Kidney glomerular epithelial cell (primary cell): Measurements from ENCODE around the gene PRCP.

Source experiments
- DNase-seq: peaks from one replicate; lab custom pipeline; 2025; lab: John Stamatoyannopoulos, UW

Gene PRCP

DNA sequence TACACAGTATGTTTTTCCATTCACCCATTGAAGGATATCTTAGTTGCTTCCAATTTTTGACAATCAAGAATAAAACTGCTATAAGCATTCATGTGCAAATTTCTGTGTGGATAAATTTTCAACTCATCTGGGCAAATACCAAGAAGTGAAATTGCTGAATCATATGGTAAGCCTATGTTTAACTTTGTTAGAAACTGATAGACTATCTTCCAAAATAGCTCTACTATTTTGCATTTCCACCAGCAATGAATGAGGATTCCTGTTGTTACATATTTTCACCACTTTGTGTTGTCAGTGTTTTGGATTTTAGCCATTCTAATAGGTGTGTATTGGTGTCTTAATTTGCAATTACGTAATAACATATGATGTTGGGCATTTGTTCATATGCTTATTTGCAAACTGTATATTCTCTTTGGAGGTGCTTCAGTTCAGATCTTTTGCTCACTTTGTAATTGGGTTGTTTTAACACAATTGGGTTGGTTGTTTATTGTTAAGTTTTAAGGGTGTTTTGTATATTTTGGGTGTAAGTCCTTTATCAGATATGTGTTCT, 117.3 kb downstream of the PRCP start:
- DNase-seq = no peak

DNA sequence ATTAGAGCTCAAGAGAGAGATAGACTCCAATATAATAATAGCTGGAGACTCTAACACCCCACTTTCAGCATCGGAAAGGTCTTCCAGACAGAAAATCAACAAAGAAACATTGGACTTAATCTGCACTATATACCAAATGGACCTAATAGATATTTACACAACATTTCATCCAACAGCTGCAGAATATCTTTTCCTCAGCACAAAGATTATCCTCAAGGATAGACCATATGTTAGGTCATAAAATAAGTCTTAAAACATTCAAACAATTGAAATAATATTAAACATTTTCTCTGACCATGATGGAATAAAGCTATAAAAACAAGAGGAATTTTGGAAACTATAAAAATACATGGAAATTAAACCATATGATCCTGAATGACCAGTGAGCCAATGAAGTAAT, 121.5 kb downstream of the PRCP start:
- DNase-seq = no peak

DNA sequence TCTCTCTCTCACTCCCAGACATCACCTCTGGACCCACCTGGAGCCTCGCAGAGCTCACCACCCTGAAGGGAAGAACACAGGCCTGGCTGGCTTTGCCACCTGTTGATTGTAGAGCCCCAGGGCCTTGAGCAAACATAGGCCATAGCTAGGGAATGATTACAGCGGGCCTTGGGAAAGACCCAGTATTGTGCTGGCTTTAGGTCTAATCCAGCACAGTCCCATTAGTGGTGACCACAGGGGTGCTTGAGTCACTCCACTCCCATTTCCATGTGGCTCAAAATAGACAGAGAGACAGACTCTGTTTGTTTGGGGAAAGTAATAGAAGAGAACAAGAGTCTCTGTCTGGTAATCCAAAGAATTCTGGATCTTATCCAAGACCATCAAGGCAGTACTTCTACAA, 123.9 kb downstream of the PRCP start:
- DNase-seq = no peak

GRCh38 chr11:82775736-82776346, 124.4 kb downstream of the PRCP start:
- DNase-seq = no peak

- DNase-seq = no peak
Observed at GRCh38 chr11:82775218-82775617, 125.0 kb downstream of the PRCP start.
